HG02759 (cell line): Measurements from ENCODE around the gene ZNF24.
A peak's percentile ranks its signal among the peaks of the same experiment; 100 is the strongest.

ENCODE experiments used
- ATAC-seq: cut with Tn5 transposase; IDR thresholded peaks from one replicate; pipeline ENCODE4 v1.9.1; 2021; ENCODE audit warnings: mild to moderate bottlenecking, moderate library complexity; ENCODE audit not compliant: unreplicated experiment

Gene ZNF24

GRCh38 chr18:35303610-35304009 is 40.6 kb downstream of the ZNF24 start:
- ATAC-seq: no peak

DNA sequence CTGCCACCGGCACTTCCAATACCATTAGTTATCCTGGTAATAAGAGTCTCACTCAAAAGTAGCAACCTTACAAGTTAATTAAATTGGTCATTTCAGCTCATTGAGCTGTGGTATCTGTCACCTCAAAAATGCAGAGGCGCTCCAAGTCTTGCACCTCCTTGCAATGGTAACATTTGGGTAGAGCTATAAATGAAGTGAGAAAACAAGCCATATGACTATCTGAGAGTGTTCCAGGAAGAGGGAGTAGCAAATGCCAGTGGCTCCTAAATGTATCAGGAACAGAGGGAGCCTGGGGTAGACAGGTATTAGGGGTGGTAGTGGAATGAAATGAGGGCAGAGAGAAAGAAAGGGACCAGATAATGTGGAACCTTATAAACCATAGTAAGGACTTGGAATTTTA is 48.2 kb downstream of the ZNF24 start:
- no peak for ATAC-seq

DNA sequence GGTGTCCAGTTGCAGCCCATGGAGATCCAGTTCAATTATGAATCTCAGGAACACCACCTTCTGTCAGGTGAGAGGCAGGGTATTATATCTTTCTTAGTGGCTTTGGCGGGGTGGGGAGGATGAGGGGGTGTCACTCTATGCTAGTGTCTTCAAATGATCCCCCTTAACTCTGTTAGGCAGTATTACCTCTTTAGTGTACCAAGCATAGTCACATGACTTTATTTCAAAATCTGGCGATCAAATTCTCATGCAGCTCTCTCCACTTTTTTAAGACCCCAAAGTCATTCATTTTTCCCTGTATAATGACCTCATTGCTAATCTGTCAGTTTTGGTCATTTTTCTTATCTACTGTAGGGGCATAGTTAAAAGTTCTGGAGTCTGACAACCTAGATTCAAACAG is 53.1 kb downstream of the ZNF24 start:
- no peak for ATAC-seq

DNA sequence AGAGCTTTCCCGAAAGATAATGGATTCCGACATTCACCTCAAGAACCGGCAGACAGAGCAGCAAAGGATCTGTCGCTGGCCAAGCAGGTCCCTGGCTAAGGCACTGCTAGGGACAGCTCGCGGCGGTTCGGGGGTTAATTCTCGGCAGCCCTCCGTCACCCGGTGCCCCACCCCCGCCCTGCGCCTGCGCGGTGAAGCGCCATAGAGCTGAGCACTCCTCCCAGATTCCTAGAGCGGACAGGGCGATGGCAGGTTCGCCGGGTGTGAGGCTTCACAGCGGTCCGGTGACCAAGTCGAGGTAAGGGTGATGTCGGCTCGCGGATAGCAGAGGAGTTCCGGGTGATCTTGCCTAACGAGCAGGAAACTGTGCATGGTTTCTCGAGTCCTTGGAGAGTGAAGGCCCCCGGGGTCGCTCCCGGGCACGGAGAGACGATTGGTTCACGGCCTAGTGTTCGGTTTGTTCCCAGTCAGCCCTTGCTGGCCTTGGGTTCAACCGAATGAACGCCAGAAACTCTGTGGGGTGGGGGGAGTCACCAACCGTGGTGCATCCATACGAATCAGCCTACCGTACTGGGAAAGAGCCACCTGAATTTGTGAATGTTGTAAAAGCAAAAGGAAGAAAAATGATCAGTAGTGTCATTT is 54.0 kb downstream of the ZNF24 start, which contains the start of gene ZSCAN30:
TSS of gene ZSCAN30 (minus strand) at position 136 of the 642 bp plus-strand sequence. CDS start 25,877 bp downstream, outside the sequence.
- ATAC-seq: peak; percentile 94

GRCh38 chr18:35289727-35290093 is 54.5 kb downstream of the ZNF24 start:
- ATAC-seq: peak; percentile 39

- ATAC-seq: no peak
Measured at GRCh38 chr18:35289293-35289692, 54.9 kb downstream of the ZNF24 start.

DNA sequence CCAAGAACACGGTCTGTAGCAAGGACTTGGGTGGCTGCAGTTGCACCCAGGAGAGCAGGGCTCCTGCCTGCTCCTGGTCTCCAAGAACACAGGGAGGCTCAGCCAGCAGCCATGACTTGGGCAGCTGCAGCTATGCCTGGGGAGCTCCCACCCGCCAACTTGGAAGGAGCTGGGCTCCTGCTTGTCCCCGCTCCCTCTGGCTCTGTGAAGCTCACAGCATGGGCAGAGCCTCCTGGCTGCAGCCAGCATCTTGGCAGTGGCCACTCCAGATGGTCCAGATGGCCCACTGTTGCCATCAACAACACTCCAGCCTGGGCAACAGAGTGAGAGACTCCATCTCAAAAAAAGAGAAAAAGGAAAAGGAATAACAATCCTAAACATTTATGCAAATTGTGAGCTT is 59.4 kb downstream of the ZNF24 start:
- ATAC-seq: no peak

DNA sequence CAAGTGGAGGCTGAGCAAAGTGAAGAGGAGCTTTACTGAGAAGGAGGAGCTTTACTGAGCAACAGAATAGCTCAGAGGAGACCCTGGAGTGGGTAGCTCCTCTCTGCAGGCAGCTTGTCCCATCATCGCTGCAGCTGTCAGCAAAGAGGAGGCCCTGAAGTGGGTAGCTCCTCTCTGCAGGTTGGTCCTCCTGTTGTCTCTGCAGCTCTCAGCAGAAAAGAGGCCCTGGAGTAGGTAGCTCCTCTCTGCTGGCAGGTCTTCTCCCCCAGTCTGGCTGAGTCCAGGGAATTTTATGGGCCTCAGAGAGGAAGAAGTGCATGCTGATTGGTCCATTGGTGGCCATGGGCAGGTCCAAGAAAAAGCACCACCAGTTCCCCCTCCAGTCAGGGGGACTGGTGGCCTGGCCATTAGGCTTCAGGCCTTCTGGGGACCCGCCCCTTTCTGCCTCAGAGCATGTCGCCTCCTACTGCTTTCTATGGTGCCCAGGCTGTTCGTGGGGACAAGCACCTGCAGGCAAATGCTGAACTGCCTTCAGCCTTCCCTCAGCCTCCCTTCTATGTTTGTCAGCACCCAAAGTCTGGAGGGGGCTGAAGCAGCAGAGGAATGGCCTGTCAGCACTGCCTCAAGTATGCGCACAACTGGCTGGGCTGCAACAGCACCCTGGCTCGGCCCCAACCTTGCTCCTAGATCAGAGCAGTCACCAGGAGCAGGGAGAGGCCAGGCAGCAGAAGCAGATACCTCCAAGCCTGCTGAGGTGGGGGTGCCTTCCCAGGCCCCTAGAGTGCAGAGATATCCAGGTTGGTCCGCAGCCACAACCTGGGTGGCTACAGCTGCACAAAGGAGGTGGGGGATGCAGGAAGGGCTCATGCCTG is 60.1 kb downstream of the ZNF24 start:
- ATAC-seq: no peak

- no peak for ATAC-seq
Measured at GRCh38 chr18:35282353-35282752, 61.9 kb downstream of the ZNF24 start.
